GM12878 (cell line): ENCODE results near the gene BANP.

ENCODE experiments used
- CTCF ChIP-seq, 3 experiments: IDR thresholded peaks in 2 of 3; conservative IDR thresholded peaks in 1 of 3; 2 replicates each; pipeline ENCODE4 v1.5.1; 2011; ENCODE audit warnings: low read depth in 3 of 3, low read length in 3 of 3, mild to moderate bottlenecking in 3 of 3, control low read depth in 2 of 3, moderate library complexity in 2 of 3, inconsistent platforms in 1 of 3, mixed read lengths in 1 of 3; ENCODE audit not compliant: control insufficient read depth in 2 of 3, insufficient read depth in 1 of 3; ENCODE audit errors: extremely low read depth in 1 of 3
- EZH2 ChIP-seq: IDR thresholded peaks from 2 replicates; pipeline ENCODE4 v1.6.1; 2012; ENCODE audit warnings: low read depth, mild to moderate bottlenecking, control low read depth, inconsistent platforms, low read length, borderline replicate concordance; ENCODE audit not compliant: control insufficient read depth
- FOXK2 ChIP-seq: fragments of 450-650 bp; IDR thresholded peaks from 2 replicates; pipeline ENCODE4 v1.6.1; 2017; ENCODE audit warnings: mild to moderate bottlenecking, moderate library complexity
- NBN ChIP-seq: fragments of 450-650 bp; IDR thresholded peaks from 2 replicates; pipeline ENCODE4 v1.6.1; 2016
- POLR2A ChIP-seq: IDR thresholded peaks from 2 replicates; pipeline ENCODE4 v1.6.1; 2011; ENCODE audit warnings: low read depth, mild to moderate bottlenecking, low read length
- SIN3A ChIP-seq: IDR thresholded peaks from 2 replicates; pipeline ENCODE4 v1.6.1; 2012; ENCODE audit warnings: low read depth, low read length, improper control_type of control experiment

- TF ChIP-seq CTCF (IDR thresholded peaks at IDR 0.05 in 2 of 3, conservative IDR thresholded peaks at IDR 0.05 in 1 of 3; ENCODE audit: control insufficient read depth in 2 of 3, extremely low read depth in 1 of 3, insufficient read depth in 1 of 3, low read depth in 3 of 3, low read length in 3 of 3) (no peak), EZH2 (no peak), POLR2A (no peak), NBN (no peak), SIN3A (no peak), FOXK2 (no peak)
Observed at GRCh38 chr16:88077328-88078108, 126.3 kb downstream of the BANP start.
